DMS 273 (cell line): ENCODE data around the gene ULK1.

Source experiments
- DNase-seq: peaks from one replicate; lab custom pipeline; 2025; ENCODE audit not compliant: unreplicated experiment; lab: John Stamatoyannopoulos, UW

Gene ULK1

DNA sequence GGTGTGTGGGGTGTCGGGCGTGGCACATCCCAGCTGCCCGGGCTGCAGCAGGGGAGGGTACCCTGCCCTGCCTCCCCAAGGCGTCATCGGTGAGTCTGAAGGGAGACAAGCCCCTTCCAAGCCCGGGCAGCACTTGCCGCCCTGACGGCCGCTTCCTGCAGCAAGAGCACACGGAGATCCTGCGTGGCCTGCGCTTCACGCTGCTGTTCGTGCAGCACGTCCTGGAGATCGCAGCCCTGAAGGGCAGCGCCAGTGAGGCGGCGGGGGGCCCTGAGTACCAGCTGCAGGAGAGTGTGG lies 24.6 kb downstream of the ULK1 start:
- DNase-seq, result no peak

DNA sequence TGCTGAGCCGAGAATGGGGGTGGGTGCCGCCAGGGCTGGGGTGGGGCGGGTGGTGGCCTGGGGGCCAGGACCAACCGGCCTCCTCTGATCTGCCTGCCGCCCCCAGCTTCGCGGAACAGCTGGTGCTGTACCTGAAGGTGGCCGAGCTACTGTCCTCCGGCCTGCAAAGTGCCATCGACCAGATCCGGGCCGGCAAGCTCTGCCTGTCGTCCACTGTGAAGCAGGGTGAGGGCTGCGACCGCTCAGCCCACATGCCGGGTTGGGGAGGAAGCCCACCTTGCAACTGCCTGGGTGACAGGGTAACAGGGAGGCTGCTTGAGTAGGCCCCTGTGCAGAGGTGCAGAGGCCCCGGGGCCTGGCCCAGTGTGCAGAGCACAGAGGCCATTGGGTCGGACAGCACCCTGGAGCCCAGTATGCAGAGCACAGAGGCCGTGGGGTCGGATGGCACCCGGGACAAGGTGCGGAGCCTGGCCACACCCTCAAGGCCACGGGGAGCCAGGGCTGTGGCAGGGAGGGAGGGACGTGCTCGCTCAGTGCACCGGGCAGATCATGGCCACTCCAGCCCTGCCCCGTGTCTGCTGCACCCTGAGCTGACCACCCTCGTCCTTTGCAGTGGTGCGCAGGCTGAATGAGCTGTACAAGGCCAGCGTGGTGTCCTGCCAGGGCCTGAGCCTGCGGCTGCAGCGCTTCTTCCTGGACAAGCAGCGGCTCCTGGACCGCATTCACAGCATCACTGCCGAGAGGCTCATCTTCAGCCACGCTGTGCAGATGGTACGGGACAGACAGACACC lies 25.1 kb downstream of the ULK1 start:
- no peak for DNase-seq

DNA sequence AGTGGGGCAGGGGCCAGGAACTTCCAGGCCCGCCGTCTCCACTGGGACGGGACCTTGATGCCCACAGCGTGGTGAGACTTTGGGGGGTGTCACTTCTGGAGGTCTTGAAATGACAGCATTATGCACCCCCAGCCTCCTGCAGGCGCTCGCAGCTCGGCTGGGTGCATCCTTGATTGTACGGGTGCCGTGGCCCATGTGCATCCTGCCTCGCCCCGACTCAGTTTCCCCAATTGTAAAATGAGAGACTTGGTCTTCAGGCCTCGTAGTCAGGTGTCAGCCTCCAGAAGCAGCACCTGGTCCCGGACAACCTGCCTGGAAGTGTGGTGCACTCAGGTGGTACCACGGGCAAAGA lies 25.7 kb downstream of the ULK1 start:
- DNase-seq, result no peak

DNA sequence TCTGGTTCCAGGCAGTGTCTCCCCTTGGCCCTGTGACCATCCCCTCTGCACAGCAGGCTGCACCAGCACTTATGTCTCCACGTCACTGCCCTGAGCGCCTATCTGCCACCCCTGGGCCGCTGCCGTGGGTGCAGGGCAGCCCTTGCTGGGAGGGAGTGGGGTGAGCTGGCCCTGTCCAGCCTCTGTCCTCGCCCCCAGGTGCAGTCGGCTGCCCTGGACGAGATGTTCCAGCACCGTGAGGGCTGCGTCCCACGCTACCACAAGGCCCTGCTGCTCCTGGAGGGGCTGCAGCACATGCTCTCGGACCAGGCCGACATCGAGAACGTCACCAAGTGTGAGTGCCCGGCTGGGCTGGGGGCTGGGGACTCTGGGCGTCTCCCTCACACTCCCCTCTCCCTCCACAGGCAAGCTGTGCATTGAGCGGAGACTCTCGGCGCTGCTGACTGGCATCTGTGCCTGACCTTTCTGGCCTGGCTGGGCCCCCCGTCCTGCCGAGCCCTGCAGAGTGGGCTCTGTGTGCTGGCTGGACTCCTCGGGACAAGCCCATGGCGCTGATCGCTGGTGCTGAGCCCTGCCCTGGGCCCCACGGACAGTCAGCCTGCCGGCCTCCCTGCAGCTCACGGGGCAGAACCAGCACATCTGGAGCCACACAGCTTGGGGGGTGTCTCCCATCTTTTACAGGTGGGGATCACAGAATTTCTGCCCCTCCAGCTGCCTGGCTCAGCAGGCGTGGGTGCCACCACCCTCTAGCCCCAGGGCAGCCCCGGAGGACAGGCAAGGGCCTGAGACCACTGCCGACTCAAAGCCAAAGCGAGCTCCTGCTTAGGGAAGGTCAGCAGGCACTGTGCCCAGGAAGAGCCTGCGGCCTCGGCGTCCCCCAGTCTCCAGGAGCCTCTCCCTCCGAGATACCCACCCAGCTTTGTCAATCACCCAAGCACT lies 26.7 kb downstream of the ULK1 start:
- no peak for DNase-seq

DNA sequence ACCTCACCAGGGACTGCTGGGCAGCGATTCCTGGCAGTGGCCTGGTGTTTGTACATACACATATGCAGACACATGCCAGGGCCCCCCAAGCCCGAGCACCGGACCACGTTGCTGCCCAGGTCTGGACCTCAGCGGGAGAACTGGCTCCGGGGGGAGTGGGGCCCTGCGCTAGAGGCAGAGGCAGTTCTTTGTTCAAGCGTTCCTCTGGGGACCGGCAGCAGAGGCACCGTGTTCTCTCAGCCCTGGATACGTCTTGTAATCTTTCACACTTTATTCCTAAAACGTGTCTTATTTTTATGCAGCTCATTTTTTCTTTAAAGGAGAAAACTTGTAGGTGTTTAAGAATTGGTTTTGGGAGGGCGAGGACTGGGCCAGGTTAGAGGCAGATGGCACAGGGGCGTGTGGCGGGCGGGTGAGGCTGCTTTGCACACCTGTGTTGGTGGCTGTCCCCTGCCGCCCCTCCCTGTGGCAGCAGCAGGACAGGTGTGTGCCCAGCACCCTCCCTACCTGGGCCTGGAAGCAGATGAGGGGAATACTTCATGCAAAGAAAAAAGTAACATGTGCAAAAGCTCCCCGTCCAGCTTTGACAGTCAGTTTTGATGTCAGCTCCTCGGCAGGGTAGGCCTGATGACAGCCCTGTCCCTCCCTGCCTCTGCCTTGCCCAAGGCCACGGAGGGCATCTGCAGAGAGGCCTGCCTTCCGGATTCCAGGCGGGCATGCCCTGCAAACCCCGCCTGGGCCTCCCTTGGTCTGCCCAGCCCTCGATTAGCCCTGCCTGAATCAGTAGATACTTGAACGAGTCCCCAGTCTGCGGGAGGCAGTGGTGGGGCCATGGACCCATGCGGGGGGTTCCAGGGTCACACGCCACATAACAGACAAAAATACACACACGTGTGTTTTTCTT lies 27.7 kb downstream of the ULK1 start:
- DNase-seq, result no peak

DNA sequence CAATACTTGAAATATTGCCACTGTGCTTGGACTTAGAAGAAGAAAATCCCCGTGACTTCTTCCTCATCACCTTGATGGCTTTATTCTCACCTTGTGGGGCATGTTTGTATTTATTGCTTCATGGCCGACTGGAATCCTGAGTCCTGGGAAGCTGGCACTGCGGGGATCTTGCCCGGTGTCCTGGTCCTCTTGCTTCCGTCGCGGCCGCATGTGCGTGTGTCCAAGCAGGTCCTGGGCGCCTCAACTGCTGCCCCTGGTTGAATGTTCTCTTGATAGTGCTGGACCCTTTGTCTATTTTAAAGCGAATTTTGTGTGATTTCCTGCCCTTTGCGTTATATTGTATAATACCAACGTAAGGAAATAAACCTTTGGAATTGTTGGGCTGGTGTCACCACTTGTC lies 28.4 kb downstream of the ULK1 start:
- no peak for DNase-seq

DNA sequence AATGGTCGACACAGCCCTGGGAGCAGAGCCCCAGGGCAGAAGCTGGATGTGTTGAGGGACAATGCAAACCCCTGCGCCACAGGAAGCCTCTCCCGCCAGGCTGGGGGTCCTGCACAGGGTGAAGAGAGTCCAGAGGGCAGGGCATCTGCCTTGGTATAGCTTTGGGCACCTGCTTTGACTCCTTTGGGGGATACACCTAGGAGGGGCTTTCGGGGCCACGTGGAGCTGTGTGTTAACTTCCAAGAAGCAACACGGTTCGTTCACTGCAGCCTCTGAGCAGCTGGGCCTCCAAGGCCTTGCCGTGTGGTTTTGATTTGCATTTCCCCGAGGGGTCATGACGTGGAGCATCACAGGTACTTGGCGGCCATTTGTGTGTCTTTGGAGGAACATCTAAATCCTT lies 28.8 kb downstream of the ULK1 start:
- DNase-seq, result no peak

DNA sequence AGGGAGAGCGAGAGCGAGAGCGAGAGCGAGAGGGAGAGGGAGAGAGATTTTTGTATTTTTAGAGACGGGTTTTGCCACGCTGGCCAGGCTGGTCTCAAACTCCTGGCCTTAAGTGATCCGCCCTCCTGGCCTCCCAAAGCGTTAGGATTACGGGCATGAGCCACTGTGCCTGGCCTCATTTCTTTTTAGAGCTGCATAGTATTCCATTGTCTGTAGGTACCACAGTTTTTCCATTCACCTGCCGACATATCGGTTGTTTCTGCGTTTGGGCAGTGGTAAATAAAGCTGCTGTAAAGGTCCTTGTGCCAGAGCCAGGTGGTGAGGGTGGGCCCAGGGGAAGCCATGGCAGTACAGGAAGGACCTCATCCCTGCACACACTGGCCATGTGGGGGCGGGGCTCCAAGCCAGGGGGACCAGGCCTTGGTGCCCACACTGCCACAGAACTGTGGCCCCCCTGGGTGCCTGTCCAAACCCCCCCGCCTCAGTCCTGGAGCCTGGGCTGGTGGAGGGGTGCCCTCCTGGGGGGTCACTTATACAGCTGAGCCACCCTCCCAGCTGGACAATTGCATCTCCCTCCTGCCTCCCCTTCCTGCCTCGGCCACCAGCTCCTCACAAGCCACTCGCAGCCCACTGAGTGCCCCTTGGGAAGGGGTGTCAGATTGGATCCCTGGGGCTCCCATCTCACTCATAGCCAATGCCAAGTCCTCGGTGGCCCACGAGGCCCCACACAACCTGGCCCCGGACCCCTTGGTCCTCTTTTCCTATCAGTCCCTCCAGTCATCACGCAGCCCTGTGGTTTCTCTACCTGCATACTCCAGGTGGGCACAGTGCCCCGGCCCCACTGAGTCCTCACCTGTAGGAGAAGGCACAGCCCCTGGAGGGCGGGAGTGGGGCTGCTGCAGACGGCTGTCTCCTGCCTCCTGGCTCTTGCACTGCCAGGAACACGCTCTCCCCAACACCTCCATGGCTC lies 33.0 kb downstream of the ULK1 start:
- no peak for DNase-seq

DNA sequence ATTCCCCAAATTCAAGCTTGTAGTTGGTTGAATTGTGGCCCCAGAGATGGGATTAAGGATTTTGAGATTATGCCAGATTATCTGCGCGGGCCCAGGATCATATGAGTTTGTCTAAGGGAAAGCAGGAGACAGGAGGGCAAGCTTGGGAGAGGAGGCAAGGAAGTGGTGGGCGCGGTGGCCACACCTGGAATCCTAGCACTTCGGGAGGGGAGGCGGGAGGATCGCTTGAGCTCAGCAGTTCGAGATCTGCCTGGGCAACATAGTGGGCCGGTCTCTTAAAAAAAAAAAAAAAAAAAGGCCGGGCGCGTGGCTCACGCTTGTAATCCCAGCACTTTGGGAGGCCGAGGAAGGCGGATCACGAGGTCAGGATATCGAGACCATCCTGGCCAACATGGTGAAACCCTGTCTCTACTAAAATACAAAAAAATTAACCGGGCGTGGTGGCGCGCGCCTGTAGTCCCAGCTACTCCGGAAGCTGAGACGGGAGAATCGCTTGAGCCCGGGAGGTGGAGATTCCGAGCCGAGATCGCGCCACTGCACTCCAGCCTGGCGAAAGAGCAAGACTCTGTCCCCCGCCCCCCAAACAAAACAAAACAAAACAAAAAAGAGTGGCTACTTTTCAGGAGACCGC lies 33.8 kb downstream of the ULK1 start:
- no peak for DNase-seq

DNA sequence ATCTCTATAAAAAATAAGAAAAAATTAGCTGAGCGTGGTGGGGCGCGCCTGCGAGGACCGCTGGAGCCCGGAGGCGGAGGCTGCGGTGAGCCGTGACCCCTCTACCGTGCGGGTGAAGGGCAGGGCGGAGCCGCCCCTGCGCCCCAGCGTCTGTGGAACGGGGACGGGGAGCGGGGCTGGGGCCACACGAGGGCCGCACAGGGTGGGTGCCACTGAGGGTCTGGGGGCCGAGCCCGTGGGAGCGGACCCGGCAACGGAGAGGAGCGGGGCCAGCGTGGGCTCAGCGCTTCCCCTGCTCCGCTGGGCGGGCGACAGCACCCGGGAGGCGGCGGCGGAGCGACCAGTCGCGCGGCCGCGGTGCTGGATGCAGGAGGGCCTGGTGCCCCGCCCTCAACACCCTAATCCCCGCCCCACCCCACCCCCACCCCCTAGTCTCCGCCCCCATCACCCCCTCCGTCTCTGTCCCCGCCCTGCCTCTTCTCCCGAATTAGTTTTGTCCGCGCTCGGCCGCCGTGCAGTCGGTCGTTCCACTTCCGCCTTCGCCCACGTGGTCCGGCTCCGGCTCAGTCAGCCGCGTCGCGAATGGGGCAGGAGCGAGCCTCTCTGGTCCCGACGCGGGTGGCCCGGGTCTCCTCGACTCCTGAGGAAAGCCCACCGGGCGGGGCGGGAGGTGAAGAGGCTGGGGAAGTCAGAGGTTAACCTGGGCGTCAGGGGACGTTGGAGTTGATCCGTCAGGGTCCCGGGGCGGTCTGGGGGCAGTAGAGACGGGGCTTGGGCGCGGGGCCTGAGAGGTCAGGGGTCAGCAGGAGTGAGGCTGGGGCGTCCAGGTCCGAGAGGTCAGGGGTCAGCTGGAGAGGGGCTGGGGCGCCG lies 34.5 kb downstream of the ULK1 start, which contains the start of gene PUS1:
PUS1 (plus strand) TSS at position 566 of the 870 bp plus-strand sequence. CDS start 447 bp downstream, outside the sequence.
- DNase-seq, result peak; percentile 93

DNA sequence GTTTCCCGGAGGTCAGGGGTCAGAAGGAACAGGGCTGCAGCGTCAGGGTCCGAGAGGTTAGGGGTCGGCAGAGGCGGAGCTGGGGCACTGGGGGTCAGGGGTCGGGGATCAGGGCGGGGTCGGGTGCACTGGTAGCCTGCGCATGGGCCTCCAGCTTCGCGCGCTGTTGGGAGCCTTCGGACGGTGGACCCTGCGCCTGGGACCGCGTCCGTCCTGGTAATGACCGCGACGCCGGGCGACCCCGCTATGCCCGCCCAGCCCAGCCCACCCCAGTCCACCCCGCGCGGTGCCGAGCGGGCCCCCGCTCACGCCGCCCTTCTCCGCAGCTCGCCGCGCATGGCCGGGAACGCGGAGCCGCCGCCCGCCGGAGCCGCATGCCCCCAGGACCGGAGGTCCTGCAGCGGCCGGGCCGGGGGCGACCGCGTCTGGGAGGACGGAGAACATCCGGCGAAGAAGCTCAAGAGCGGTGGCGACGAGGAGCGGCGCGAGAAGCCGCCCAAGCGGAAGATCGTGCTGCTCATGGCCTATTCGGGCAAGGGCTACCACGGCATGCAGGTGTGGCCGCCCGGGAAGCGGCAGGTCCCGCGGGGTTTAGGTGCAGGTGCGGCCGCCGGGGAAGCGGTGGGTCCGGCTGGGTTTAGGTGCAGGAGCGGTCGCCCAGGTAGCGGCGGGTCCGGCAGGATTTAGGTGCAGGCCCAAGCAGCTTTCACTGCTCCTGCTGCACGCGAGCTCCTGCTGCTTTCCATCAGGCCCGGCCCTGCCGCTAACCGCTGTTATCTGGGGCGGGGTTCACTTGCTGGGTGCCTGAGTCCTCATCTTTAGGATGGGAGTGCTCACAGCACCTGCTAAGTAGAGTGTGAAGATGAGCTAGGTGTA lies 35.4 kb downstream of the ULK1 start:
- DNase-seq, result peak; percentile 46

DNA sequence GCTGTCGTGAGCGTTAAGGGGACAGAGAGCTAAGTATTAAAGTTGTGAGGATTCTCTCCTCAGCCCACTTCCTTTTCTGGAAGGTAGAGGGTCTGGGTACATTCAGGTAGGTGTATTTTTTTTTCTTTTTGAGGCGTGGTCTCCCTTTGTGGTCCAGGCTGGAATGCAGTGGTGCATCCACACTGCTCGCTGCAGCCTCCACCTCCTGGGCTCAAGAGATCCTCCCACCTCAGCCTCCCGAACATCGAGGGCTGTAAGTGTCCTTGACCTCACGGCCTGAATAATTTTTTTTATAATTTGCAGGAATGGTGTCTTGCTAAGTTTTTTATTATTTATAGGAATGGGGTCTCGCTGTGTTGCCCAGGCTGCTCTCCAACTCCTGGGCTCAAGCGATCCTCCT lies 36.1 kb downstream of the ULK1 start:
- no peak for DNase-seq

DNA sequence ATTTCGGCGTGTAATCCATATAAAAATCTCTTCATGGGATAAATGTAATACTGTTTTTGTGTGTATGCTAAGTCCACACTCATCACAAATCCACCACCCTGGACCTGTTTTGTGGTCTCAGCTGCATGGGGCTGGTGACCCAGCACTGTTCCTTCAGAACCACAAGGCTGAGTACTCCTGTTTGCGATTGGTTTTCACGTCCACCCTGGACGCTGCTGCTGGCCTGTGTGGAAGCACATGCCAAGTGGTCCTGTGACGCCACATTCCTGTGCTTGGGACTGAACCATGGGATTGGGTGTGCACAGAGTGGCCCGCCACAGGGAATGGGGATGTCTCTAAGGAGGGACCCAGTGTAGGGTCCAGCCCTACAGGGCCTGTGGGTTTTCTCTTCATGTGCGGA lies 39.0 kb downstream of the ULK1 start:
- no peak for DNase-seq

DNA sequence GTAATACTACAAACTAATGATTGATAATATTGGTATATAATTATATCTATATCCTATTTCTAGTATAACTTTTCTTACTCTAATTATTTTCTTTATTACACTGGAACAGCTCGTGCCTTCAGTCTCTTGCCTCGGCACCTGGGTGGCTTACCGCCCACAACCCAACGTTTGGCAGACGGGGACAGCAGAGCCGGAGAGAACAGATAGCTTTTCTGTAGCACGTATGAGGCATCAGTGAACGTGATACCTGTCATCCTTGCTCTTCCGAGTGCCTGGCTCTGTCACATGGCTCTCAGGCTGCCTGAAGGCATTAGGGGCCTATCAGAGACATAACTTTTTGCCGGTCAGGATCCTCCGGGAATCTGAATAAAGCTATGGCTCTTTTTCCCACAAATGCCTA lies 40.1 kb downstream of the ULK1 start:
- no peak for DNase-seq

DNA sequence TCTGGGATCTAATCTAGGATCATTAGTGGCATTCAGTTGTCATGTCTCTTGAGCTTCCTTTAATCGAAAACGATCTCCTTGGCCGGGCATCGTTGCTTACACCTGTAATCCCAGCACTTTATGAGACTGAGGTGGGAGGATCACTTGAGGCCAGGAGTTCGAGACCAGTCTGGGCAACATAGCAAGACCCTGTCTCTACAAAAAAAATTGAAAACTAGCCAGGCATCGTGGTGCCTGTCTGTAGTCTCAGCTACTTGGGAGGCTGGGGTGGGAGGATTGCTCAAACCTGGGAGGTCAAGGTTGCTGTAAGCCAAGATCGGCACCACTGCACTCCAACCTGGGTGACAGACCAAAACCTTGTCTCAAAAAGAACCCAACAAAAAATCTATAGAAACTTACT lies 43.7 kb downstream of the ULK1 start:
- no peak for DNase-seq

DNA sequence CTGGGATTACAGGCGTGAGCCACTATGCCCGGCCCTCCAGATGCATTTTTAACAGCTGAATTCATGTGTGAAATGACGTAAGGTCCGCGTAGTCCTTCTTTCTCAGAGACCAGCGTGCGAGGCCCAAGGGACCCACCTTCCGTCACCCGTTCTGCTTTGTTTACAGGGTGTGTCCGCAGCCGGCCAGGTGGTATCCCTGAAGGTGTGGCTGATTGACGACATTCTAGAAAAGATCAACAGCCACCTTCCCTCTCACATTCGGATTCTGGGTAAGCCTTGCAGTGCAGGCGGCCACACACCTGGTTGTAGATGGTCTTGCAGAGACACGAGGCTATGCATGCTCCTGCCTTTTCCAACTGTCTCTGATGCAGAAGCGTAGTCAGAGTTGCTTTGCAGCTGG lies 44.6 kb downstream of the ULK1 start:
- DNase-seq, result no peak

DNA sequence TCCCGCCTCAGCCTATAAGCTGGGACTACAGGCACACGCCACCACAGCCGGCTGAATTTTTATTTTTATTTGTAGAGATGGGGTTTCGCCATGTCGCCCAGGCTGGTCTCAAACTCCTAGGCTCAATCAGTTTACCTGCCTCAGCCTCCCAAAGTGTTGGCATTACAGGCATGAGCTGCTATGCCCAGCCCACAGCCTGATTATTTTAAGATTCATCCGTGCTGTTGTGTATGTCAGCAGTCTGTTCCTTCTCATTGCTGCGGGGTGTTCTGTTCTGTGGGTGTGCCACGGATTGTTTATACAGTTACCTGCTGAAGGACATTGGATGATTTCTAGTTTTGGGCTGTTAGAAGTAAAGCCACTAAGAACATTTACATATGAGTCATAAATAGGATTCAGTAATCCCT lies 45.7 kb downstream of the ULK1 start:
- no peak for DNase-seq
